AG04450 (cell line): ENCODE data around the gene RSPH10B2. TPM values are rescaled to one million over a fixed set of nuclear protein-coding genes. Genes with fewer than 3 reads are reported as not detected.
"Not testable (repeated sequence)": the region's sequence is repeated elsewhere in the genome, so short reads cannot be mapped to it uniquely, and the experiment has no call there.

Source experiments
- CTCF ChIA-PET: fragments of 300-600, 350-600 bp; formaldehyde crosslinking; extraction: SDS; loops from one replicate; lab custom pipeline; 2022; ENCODE audit warnings: antibody characterized with exemption, inconsistent platforms; lab: Charles Lee
- POLR2A ChIA-PET: fragments of 350-600 bp; formaldehyde crosslinking; extraction: SDS; loops from one replicate; lab custom pipeline; 2021; ENCODE audit warnings: antibody characterized with exemption, inconsistent platforms; lab: Yijun Ruan, JAX
- DNase-seq: peaks from one replicate; pipeline ENCODE4 v3.0.0-alpha.2; 2011; ENCODE audit warnings: low read depth, low spot score
- H3K27ac ChIP-seq: one replicate; pipeline ENCODE4 v1.5.1; 2012; ENCODE audit warnings: low read depth, low read length, control low read depth
- H3K27me3 ChIP-seq: one replicate; pipeline ENCODE4 v1.6.0; 2012; ENCODE audit warnings: low read length; ENCODE audit not compliant: control insufficient read depth, insufficient read depth
- H3K4me3 ChIP-seq: 2 replicates; pipeline ENCODE4 v1.5.1; 2011; ENCODE audit warnings: mild to moderate bottlenecking, low read depth, low read length, control low read depth
- H3K9me3 ChIP-seq: 2 replicates; pipeline ENCODE4 v1.5.1; 2012; ENCODE audit warnings: low read length; ENCODE audit not compliant: control insufficient read depth, insufficient read depth
- polyA plus RNA-seq: library from polyadenylated mRNA; depleted of rRNA; stranded (reverse); fragments of >200 nt; gene quantifications from 2 replicates; pipeline ENCODE4 v1.2.3, GENCODE V29; 2011
- TF ChIP-seq, protein P1 (sequence below): IDR thresholded peaks from 2 replicates; pipeline ENCODE4 v1.5.1; 2011; ENCODE audit warnings: low read depth, low read length, control low read depth, inconsistent platforms

The RSPH10B2 gene
- polyA plus RNA-seq, 1 experiment = not detected

DNA sequence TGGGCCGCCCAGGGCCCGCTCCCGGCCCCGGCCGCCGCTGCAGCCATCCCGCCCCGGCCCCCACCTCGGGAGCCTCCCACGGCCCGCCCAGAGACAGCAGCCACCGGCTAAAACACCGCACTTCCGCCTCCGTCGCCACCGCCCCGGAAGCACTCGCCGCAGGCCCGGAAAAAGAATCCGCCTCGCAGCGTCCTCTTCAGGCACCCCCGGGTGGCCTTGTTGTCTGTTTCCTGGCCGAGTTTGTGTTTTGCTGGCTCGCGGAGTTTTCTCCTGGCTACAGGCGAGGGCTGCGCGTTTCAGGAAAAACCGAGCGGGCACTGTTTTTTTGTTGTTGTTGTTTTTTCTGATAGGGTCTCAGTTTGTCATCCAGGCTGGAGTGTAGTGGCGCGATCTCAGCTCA, 72.2 kb downstream of the RSPH10B2 start, which contains the start of gene CCZ1B:
Gene CCZ1B, minus strand, starts transcription at position 125 of the 400 bp plus-strand sequence. Its CDS starts 78 bp downstream, at position 47.
- H3K9me3 ChIP-seq, CTCF ChIA-PET, H3K27ac ChIP-seq, H3K27me3 ChIP-seq, POLR2A ChIA-PET: not testable (repeated sequence)
- H3K4me3 ChIP-seq = peak within 1 kb of the TSS; percentile 56
- peak; percentile 11 for DNase-seq
- TF ChIP-seq, protein P1, sequence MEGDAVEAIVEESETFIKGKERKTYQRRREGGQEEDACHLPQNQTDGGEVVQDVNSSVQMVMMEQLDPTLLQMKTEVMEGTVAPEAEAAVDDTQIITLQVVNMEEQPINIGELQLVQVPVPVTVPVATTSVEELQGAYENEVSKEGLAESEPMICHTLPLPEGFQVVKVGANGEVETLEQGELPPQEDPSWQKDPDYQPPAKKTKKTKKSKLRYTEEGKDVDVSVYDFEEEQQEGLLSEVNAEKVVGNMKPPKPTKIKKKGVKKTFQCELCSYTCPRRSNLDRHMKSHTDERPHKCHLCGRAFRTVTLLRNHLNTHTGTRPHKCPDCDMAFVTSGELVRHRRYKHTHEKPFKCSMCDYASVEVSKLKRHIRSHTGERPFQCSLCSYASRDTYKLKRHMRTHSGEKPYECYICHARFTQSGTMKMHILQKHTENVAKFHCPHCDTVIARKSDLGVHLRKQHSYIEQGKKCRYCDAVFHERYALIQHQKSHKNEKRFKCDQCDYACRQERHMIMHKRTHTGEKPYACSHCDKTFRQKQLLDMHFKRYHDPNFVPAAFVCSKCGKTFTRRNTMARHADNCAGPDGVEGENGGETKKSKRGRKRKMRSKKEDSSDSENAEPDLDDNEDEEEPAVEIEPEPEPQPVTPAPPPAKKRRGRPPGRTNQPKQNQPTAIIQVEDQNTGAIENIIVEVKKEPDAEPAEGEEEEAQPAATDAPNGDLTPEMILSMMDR = peak; percentile 34

DNA sequence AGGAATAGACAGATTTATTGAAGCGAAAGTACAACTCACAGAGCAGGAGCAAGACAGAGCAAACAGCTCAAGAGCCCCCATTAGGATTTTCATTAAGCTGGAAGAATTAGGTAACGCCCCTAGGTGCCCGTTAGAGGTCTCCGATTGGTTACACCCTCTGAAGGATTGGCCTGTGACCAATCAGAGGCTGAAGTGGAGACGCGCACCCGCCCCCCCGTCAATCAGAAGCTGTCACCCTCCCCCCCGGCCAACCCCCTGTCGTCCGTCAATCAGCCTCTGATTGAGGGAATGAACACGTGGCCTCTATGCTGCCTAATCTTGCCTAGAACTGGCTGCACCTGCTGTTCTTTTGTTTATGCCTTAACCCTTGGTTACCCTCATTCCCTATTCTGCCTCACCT, 73.3 kb downstream of the RSPH10B2 start:
- CTCF ChIA-PET, H3K9me3 ChIP-seq, H3K27me3 ChIP-seq, DNase-seq, H3K4me3 ChIP-seq, POLR2A ChIA-PET, H3K27ac ChIP-seq: not testable (repeated sequence)

DNA sequence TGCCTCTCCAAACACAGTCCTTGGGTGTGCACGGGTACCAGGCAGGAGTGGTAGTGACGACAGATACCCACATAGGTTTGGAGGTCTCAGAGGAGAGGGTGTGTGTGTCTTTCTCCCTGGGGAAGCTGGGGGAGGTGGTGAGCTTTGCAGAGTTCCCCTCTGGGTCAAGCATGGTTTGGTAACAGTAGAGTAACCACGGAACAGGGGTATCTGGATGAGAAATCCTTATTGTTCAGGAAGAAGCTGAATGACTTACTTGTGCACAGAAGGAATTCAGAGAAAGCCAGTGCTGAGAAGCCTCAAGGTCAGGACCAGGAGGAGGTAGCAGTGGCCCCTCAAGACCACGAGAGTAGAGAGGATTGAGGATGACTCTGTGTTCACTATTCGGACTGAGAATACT, 75.7 kb downstream of the RSPH10B2 start:
- H3K4me3 ChIP-seq, CTCF ChIA-PET, H3K9me3 ChIP-seq, POLR2A ChIA-PET, H3K27me3 ChIP-seq, DNase-seq, H3K27ac ChIP-seq: not testable (repeated sequence)

DNA sequence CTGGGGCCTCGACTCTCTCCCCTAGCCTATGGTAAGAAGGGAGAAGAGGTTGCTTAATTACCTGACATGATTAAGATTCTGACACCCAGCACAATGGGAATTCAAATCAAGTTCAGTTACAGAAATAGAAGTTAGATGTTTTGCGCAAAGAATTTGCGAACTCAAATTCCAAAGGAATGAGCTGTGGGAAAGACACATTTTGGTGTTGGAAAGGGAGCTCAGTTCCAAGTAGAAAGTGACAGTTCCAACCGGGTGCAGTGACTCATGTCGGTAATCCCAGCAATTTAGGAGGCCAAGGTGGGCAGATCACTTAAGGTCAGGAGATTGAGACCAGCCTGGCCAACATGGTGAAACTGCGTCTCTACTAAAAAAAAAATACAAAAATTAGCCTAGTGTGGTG, 76.1 kb downstream of the RSPH10B2 start:
- H3K27ac ChIP-seq, H3K4me3 ChIP-seq, DNase-seq, H3K9me3 ChIP-seq, H3K27me3 ChIP-seq, POLR2A ChIA-PET, CTCF ChIA-PET: not testable (repeated sequence)

DNA sequence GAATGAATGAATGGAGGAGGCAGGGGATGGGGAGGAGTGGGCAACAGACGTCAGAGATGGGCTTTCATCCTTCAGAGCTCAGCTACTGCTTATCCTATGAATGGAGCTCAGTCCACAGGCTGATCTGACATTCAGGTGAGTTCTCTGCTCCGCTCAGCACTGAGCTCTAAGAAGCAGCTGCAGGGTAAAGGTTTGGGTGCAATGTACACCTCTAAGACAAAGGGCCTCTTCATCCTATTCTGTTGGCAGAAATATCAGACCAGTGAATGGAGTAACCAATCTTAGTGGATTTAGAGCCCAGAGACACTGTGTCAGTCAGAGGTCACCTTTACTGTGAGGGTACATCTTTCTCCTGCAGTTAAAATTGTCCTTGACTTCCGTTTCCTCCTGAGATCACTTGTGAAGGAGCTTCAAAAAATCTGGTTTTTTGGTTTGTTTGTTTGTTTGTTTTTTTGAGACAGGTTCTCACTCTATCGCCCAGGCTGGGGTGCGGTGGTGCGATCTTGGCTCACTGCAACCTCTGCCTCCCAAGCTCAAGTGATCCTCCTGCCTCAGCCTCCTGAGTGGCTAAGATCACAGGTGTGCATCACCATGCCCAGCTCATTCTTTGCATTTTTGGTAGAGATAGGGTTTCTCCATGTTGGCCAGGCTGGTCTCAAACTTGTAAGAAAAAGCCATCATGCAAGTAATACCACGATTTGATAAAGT, 77.3 kb downstream of the RSPH10B2 start:
- no peak for DNase-seq
- ChIA-PET CTCF (no interaction called here), POLR2A (no interaction called here)
- H3K27me3 ChIP-seq = peaks cover 2% of the 10 kb centered on the region
- no peak overlapping the region for H3K27ac ChIP-seq
- TF ChIP-seq, protein P1 = no peak
- no peaks in the 10 kb centered on the region for H3K9me3 ChIP-seq
- H3K4me3 ChIP-seq = no peak overlapping the region

DNA sequence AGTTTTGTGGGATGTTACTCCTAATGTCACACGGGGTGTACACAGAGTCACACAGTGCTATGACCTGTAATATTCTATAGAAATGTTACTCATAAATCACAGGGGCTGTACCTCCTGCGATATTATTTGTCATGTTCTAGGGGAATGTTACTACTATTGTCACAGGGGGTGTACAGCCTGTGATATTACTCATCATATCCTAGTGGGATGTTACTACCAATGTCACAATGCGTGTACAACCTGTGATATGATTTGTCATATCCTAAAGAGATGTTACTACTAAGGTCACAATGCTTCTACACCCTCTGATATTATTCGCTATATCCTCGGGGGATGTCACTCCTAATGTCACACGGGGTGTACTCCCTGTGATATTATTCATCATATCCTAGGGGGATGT, 79.7 kb downstream of the RSPH10B2 start:
- POLR2A ChIA-PET = no interaction called here
- peaks cover 2% of the 10 kb centered on the region for H3K27me3 ChIP-seq

DNA sequence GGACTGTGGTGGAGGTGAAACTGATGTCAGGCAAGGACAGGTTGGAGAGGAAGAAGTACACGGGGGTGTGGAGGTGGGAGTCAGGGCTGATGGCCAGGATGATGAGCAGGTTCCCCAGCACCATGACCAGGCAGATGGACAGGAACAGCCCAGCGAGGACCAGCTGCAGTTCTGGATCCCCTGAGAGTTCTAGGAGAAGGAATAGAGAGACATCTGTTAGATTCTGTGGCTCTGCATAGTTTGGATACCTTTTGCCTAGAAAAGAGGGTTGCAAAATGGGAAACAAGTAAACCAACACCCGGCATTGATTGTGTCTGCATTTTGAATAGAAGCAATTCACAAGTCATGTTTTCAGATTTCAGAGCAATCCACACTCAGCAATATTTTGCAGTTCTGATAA, 81.6 kb downstream of the RSPH10B2 start:
- H3K27ac ChIP-seq, H3K4me3 ChIP-seq, H3K27me3 ChIP-seq, POLR2A ChIA-PET, DNase-seq, H3K9me3 ChIP-seq, CTCF ChIA-PET: not testable (repeated sequence)

More for the DNA sequence above, 79.7 kb downstream of the RSPH10B2 start:
- Histone ChIP-seq H3K4me3 (no peak overlapping the region), H3K27ac (no peak overlapping the region), H3K9me3 (no peaks in the 10 kb centered on the region)
- DNase-seq = no peak
- CTCF ChIA-PET = no interaction called here
- TF ChIP-seq, protein P1 = no peak

DNA sequence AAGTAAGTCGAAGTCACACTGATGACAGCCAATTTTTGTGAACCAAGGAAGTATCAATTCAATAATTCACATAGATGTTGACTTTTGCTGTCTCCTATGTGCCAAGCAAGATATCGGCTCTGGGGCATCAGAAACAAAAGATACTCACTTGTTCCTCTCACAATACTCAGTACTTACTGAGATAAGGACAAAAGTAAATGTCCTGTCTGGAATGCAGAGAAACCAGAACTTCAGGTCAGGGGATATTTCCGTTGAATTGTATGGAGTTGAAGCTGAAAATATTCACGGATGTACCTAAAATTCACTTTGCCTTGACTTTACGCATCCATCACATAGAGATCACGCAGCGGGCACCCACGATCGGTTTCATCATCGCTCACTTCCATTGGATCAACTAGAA, 83.2 kb downstream of the RSPH10B2 start:
- H3K27me3 ChIP-seq, H3K27ac ChIP-seq, DNase-seq, CTCF ChIA-PET, POLR2A ChIA-PET, H3K9me3 ChIP-seq, H3K4me3 ChIP-seq: not testable (repeated sequence)

DNA sequence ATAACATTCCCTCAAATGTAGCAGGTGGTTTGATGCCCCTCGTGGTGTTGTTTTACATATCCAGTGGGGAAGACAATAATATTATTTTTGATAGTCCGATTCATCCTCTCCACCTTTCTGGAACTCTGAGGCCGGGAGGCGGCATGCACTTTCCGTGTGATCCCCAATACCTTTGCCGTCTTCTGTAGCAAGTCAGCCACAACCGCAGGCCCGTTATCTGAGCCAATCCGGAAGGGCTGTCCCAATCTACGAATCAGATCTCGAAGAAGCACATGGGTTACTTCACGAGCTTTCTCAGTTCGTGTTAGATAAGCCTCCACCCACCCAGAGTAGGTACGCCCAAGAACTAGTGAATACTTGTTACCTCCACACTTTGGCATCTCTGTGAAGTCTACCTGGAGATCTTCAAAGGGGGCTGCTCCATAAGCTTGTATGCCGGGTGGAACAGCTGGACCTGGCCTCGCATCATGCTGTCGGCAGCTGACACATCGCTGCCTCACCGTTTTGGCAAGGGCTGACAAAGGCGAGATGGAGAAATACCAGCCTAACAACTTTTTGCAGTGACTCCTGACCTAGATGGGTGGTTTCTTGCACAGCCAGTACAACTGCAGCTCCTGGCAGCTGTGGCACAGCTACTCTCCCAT, 88.5 kb downstream of the RSPH10B2 start:
- DNase-seq, H3K9me3 ChIP-seq, CTCF ChIA-PET, H3K27me3 ChIP-seq, H3K27ac ChIP-seq, H3K4me3 ChIP-seq, POLR2A ChIA-PET: not testable (repeated sequence)
